ENCODE data around the gene ATP8A2.
"Not testable (repeated sequence)": the region's sequence is repeated elsewhere in the genome, so short reads cannot be mapped to it uniquely, and the experiment has no call there.

ATP8A2 gene

GRCh38 chr13:25466880-25467279 is 95.1 kb downstream of the ATP8A2 start:
- DNase-seq, result peak; percentile 35

- peak; percentile 76 for DNase-seq
Measured at GRCh38 chr13:25468325-25469168, 96.8 kb downstream of the ATP8A2 start.

DNA sequence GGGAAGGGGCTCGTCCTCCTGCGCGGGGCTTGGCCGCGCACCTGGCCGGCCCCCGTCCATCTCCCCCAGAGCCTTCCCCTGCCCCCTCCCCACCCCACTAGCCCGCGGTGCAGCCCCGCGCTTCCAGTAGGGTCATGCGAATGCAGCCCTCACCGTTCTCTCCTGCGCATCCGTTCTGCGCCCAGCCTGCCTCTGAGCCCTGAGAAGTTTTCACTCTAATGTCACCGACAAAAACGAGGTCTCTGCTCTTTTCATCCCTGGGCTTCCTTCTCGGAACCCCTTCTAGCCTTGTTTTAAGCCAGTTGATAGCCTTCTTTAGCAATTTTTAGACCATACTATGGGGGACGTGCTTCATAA is 97.4 kb downstream of the ATP8A2 start:
- peak; percentile 50 for DNase-seq

- DNase-seq, result no peak
Measured at GRCh38 chr13:25473864-25474263, 102.1 kb downstream of the ATP8A2 start.

GRCh38 chr13:25478186-25478585 is 106.4 kb downstream of the ATP8A2 start:
- no peak for DNase-seq

- DNase-seq, result peak; percentile 60
Measured at GRCh38 chr13:25489238-25489637, 117.5 kb downstream of the ATP8A2 start.

GRCh38 chr13:25490236-25490635 is 118.5 kb downstream of the ATP8A2 start:
- peak; percentile 11 for DNase-seq

DNA sequence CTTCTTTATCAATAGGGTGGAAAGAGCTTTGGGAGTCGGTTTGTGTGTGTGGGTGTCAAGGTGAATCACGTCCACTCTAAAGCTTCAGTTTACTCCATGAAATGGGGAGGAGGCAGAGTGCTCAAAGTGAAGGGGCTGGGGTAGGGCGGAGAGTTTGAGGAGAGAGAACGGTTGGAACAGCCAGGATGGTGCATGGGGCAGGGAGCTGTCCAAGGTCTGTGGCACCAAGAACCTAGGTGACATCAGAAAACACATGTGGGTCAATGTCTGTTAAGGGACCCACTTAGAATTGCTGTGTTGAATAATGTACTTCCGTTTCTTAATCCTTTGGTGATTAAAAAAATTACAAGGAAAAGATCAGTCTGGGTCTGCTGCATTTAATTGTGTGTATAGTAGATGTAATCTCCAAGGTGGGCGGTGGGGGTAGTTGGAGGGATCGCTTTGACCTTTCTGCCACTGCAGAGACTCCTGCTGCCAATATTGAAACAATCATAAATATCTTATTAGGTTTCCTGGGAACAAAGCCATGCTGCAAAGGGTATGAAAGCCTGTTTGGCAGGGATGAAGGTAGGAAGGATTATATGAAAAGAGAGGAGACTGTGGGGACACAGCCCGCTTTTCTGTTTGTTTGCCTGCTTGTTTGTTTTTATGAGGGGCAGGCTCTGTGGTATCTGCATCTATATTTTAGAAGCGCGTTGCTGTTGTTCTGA is 122.3 kb downstream of the ATP8A2 start:
- peak; percentile 40 for DNase-seq

DNA sequence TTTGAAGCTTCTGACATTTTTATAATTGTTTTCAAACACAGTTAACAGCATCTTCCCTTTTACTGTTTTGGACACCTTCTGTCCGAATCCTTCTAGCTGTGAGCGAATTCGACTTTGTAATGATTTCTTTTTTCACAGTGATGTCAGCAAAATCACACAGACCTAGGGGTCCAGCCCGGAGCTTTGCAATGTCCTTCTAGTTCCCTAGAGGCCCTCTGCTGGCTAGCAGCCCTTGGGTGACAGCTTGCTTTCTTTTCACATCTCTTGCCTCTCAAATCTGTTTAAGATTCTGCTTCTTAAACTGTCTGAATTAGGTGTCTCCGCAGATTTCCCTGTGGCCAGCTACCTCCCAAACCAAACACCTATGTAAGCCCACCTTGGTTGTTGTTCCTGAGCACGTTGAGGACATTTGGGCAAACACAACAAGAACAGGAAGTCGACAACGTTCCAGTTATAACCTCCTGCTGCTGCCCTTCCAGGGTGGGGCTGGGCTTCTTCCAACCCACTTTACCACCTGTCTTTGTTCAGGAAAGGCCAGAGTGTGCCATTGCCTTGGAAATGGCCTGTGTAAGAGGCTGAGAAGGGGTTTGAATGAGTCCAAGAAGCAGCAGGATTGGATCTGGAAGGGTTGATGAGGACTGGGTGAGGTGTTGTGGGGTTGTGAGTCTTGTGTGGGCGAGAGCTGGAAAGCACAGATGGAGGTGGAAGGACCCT is 123.1 kb downstream of the ATP8A2 start:
- DNase-seq, result peak; percentile 20

DNA sequence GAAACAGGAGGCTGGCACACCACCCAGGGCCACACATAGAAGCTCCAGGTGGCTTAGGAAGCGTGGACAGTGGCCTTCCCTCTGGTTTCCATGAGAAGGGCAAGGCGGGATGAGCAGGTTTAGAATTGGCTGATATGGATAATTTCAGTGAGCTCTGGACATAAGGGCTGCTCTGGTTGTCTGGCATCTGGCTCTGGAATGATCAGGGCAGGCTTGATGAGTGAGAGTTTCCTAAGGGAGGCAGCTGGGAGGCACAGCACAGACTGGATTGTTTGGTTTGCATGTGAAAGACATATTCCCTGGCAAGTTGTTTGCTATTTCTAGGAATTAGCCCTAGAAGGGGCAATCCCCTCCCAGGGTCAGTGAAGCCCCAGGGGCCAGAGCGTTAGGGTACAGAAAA is 129.5 kb downstream of the ATP8A2 start:
- DNase-seq, result no peak

GRCh38 chr13:25502031-25502430 is 130.3 kb downstream of the ATP8A2 start:
- no peak for DNase-seq

DNA sequence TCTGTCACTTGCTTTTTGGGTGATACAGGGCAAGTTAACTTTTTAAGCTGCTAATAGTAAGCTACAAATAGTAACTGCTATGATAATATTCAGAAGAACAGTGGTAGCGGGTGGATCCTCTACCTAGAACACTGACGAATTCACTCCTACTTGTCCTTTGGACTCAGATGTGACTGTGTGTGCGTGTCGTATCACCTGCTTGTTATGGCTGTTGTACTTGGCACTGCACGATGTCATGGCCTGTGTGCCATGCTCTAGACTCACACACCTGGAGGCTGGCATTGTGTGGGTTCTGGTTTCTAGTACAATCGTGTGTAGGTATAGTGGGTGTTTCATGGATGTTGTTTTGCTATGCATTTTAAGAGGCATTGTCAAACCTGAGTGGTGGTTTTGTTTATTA is 130.8 kb downstream of the ATP8A2 start:
- no peak for DNase-seq

GRCh38 chr13:25503856-25504255 is 132.1 kb downstream of the ATP8A2 start:
- no peak for DNase-seq

DNA sequence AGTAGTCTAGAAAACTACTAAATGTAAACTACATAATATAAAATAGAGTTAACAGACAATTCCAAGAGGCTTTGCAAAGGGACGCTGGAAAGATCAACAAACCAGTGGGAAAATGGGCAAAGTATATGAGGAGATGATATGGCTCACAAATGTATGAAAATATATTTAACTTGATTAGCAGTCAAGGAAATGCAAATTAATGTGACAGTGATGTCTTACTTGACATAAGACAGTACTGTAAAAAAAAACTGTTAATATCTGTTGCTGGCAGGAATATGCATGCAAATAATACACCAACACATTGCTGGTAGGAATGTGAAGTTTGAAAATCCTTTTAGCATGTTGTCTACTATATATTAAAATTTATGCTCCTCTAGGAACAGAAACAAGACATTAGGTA is 136.1 kb downstream of the ATP8A2 start:
- no peak for DNase-seq

DNA sequence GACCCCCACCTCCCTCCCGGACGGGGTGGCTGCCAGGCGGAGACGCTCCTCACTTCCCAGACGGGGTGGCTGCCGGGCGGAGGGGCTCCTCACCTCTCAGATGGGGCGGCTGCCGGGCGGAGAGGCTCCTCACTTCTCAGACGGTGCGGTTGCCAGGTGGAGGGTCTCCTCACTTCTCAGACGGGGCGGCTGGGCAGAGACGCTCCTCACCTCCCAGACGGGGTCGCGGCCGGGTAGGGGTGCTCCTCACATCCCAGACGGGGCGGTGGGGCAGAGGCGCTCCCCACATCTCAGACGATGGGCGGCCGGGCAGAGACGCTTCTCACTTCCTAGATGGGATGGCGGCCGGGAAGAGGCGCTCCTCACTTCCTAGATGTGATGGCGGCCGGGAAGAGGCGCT is 141.3 kb downstream of the ATP8A2 start:
- not testable (repeated sequence) for DNase-seq

DNA sequence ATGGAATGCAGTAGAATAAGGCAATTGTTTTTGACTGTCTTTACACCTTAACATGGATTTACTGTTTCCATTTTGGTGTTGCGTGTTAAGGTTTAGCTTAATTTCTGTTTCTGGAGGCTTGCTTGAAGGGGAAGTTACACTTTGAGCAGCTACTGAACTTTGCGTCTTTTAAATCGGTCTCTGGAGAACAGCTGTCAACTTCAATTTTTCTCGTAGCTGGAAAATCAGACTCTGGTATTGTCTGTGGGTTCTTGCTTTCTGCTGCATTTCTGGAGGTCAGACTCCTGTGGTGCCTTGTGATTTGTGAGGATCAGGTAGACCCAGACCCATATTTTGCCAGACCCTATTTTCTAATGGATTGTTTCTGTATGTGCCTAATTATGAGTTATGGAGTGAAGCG is 146.7 kb downstream of the ATP8A2 start:
- peak; percentile 60 for DNase-seq

- no peak for DNase-seq
Measured at GRCh38 chr13:25525884-25526283, 154.1 kb downstream of the ATP8A2 start.

- no peak for DNase-seq
Measured at GRCh38 chr13:25528266-25528665, 156.5 kb downstream of the ATP8A2 start.

- DNase-seq, result no peak
Measured at GRCh38 chr13:25529425-25529824, 157.7 kb downstream of the ATP8A2 start.

DNA sequence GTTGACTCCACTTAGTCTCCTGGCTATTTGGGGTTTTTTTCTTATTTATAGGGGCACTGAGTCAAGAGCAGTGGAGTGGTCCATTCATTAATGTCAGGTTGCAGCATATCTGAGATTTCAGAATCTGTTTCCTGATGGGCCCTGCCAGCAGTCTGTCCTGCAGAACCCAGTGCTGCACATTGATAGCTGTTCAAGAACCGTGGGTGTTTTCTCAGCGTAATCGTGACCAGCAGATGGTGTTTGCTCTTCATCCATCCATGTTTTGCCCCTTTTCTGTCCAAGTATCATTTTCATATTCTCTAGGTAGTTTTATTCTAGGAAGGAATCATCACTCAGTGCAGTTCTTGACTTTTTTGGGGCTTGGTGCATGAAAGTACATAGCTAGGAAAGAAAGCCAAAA is 166.5 kb downstream of the ATP8A2 start:
- DNase-seq, result no peak

GRCh38 chr13:25541434-25542123 is 169.8 kb downstream of the ATP8A2 start:
- DNase-seq, result no peak

DNA sequence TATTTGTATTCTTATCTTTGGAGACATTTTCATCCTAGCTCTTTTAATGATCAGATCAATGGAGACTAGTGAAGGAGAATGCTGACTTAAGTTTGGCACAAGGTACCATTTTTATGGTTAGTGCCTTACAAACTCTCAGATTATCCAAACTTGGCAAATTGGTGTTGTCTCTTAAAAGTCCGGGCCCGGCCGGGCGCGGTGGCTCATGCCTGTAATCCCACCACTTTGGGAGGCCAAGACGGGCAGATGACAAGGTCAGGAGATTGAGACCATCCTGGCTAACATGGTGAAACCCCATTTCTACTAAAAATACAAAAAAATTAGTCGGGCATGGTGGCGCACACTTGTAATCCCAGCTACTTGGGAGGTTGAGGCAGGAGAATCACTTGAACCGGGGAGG is 177.2 kb downstream of the ATP8A2 start:
- not testable (repeated sequence) for DNase-seq

DNA sequence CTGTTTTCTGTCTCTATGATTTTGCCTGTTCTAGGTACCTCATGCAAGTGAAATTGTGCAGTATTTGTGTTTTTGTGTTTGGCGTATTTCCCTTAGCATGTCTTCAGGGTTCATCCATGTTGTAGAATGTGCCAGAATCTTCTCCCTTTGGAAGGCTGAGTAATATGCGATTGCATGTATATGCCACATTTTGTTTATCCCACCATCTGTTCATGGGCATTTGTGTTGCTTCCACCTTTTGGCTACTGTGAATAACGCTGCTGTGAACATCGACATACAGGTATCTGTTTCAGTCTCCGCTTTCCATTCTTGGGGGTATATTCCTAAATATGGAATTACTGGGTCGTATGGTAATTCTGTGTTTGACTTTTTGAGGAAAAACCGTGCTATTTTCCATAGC is 190.0 kb downstream of the ATP8A2 start:
- DNase-seq, result no peak

All from eye (tissue), 1 donor.